Measurements from ENCODE around the gene GALNT2. TPM values are rescaled to one million over a fixed set of nuclear protein-coding genes. Genes with fewer than 3 reads are reported as not detected.

GALNT2 gene
- polyA plus RNA-seq, 2 of the 4 experiments (the other 2 are of a cell fraction): 66.9 to 114 TPM

DNA sequence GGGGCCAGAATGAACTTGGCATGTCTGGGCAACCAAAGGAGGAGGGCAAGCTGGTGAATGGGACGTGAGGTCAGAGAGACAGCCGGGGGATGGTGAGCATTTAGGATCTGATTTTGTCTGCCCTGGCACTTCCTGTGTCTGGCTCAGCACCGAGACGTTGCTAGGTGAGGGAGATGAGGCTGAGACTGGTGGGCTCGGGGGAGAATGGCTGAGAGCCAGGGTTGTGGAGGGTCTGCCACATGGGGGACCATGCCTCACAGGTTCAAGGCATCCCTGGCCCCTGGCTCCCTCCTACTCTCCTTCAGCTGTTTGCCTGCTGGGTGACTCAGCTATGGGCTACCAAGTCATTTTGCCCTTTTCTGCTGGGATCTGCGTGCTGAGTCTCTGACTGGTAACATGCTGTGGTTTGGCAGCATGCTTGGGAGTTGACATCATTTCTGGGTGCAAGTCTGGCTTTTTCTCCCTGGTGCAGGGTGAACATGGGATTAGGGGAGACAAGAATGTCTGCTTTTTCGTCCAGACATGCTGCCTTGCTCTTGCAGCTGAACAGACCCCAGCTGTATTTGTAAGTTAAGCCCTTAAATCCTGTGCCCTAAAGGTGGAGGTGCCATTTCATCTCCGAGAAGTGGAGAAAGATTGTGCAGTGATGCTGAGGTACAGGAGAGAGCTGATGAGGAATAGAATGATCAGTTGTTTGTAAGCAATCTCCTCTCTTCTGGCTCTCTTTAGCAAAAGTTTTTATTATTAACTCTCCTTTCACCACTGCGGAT, 17.6 kb downstream of the GALNT2 start:
- Histone ChIP-seq H3K4me2 (peak overlapping the region; percentile 79), H3K4me1 (peaks cover 65% of the 10 kb centered on the region), H3K4me3 (peak overlapping the region; percentile 14; the same call in 1 of the 3 replicates), H3K27ac (peak overlapping the region; percentile 86 to 94), H3K9me3 (0 out of 3 replicates have a peak, but pooled peaks cover 3% of the 10 kb centered on the region)
- FAIRE-seq: peak; percentile 76
- ATAC-seq: peak; percentile 95
- peak; percentile 90 to 97 for DNase-seq (ENCODE audit: low read depth in 1 of 2, low spot score in 1 of 2)
- WGBS (ENCODE audit: missing lambda C conversion rate): 4% methylated on average over 9 of the region's 9 CpGs
- ChIA-PET CTCF (interaction anchor here (0.5 to 3.5 kb wide), 7 partner anchors 9 to 307 kb away, joined by 3 to 13 read pairs (median 4); no protein-coding TSS in a partner anchor), POLR2A (interaction anchor here (0.9 to 4.9 kb wide), 5 partner anchors 13 to 101 kb away, joined by 3 to 35 read pairs (median 4); partner anchors contain the start of gene GALNT2)
- no peak for TF ChIP-seq ZNF302 (CRISPR knock-in tag; IDR thresholded peaks at IDR 0.05)
- TF ChIP-seq KDM5A (IDR thresholded peaks at IDR 0.05): no peak
- TF ChIP-seq CBX8 (IDR thresholded peaks at IDR 0.05): no peak
- TF ChIP-seq CHD4 (IDR thresholded peaks at IDR 0.05; ENCODE audit: borderline replicate concordance): no peak
- TF ChIP-seq, protein P1, sequence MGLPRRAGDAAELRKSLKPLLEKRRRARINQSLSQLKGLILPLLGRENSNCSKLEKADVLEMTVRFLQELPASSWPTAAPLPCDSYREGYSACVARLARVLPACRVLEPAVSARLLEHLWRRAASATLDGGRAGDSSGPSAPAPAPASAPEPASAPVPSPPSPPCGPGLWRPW (IDR thresholded peaks at IDR 0.05): no peak
- no peak for TF ChIP-seq HEYL (CRISPR knock-in tag; IDR thresholded peaks at IDR 0.05)
- no peak for TF ChIP-seq NFE2L2 (conservative IDR thresholded peaks at IDR 0.05; ENCODE audit: low read length)
- no peak for TF ChIP-seq KDM1A (IDR thresholded peaks at IDR 0.05; ENCODE audit: low read depth)
- TF ChIP-seq, protein P2, sequence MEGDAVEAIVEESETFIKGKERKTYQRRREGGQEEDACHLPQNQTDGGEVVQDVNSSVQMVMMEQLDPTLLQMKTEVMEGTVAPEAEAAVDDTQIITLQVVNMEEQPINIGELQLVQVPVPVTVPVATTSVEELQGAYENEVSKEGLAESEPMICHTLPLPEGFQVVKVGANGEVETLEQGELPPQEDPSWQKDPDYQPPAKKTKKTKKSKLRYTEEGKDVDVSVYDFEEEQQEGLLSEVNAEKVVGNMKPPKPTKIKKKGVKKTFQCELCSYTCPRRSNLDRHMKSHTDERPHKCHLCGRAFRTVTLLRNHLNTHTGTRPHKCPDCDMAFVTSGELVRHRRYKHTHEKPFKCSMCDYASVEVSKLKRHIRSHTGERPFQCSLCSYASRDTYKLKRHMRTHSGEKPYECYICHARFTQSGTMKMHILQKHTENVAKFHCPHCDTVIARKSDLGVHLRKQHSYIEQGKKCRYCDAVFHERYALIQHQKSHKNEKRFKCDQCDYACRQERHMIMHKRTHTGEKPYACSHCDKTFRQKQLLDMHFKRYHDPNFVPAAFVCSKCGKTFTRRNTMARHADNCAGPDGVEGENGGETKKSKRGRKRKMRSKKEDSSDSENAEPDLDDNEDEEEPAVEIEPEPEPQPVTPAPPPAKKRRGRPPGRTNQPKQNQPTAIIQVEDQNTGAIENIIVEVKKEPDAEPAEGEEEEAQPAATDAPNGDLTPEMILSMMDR (IDR thresholded peaks at IDR 0.05): no peak
- TF ChIP-seq, protein P3, sequence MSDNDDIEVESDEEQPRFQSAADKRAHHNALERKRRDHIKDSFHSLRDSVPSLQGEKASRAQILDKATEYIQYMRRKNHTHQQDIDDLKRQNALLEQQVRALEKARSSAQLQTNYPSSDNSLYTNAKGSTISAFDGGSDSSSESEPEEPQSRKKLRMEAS (IDR thresholded peaks at IDR 0.05): peak; percentile 92
- TF ChIP-seq CEBPB (IDR thresholded peaks at IDR 0.05): peak; percentile 20 to 63; a peak in 1 of 4 replicates
- no peak for TF ChIP-seq PHF8 (IDR thresholded peaks at IDR 0.05; ENCODE audit: borderline replicate concordance, low read depth)
- TF ChIP-seq, protein P4, sequence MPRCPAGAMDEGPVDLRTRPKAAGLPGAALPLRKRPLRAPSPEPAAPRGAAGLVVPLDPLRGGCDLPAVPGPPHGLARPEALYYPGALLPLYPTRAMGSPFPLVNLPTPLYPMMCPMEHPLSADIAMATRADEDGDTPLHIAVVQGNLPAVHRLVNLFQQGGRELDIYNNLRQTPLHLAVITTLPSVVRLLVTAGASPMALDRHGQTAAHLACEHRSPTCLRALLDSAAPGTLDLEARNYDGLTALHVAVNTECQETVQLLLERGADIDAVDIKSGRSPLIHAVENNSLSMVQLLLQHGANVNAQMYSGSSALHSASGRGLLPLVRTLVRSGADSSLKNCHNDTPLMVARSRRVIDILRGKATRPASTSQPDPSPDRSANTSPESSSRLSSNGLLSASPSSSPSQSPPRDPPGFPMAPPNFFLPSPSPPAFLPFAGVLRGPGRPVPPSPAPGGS (IDR thresholded peaks at IDR 0.05): 0 out of 3 replicates have a peak, but pooled peaks have one; percentile 60
- TF ChIP-seq RFX5 (IDR thresholded peaks at IDR 0.05): no peak
- TF ChIP-seq, protein P5, sequence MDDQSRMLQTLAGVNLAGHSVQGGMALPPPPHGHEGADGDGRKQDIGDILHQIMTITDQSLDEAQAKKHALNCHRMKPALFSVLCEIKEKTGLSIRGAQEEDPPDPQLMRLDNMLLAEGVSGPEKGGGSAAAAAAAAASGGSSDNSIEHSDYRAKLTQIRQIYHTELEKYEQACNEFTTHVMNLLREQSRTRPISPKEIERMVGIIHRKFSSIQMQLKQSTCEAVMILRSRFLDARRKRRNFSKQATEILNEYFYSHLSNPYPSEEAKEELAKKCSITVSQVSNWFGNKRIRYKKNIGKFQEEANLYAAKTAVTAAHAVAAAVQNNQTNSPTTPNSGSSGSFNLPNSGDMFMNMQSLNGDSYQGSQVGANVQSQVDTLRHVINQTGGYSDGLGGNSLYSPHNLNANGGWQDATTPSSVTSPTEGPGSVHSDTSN (IDR thresholded peaks at IDR 0.05): peak; percentile 88
- no peak for TF ChIP-seq HOXA7 (CRISPR knock-in tag; IDR thresholded peaks at IDR 0.05)
- no peak for TF ChIP-seq EHF (CRISPR knock-in tag; IDR thresholded peaks at IDR 0.05)
- TF ChIP-seq, protein P6, sequence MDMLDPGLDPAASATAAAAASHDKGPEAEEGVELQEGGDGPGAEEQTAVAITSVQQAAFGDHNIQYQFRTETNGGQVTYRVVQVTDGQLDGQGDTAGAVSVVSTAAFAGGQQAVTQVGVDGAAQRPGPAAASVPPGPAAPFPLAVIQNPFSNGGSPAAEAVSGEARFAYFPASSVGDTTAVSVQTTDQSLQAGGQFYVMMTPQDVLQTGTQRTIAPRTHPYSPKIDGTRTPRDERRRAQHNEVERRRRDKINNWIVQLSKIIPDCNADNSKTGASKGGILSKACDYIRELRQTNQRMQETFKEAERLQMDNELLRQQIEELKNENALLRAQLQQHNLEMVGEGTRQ (IDR thresholded peaks at IDR 0.05): no peak
- TF ChIP-seq TP53 (CRISPR knock-in tag; IDR thresholded peaks at IDR 0.05): no peak
- TF ChIP-seq BHLHE40 (IDR thresholded peaks at IDR 0.05; ENCODE audit: low read depth, low read length): no peak
- TF ChIP-seq, protein P7, sequence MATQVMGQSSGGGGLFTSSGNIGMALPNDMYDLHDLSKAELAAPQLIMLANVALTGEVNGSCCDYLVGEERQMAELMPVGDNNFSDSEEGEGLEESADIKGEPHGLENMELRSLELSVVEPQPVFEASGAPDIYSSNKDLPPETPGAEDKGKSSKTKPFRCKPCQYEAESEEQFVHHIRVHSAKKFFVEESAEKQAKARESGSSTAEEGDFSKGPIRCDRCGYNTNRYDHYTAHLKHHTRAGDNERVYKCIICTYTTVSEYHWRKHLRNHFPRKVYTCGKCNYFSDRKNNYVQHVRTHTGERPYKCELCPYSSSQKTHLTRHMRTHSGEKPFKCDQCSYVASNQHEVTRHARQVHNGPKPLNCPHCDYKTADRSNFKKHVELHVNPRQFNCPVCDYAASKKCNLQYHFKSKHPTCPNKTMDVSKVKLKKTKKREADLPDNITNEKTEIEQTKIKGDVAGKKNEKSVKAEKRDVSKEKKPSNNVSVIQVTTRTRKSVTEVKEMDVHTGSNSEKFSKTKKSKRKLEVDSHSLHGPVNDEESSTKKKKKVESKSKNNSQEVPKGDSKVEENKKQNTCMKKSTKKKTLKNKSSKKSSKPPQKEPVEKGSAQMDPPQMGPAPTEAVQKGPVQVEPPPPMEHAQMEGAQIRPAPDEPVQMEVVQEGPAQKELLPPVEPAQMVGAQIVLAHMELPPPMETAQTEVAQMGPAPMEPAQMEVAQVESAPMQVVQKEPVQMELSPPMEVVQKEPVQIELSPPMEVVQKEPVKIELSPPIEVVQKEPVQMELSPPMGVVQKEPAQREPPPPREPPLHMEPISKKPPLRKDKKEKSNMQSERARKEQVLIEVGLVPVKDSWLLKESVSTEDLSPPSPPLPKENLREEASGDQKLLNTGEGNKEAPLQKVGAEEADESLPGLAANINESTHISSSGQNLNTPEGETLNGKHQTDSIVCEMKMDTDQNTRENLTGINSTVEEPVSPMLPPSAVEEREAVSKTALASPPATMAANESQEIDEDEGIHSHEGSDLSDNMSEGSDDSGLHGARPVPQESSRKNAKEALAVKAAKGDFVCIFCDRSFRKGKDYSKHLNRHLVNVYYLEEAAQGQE (IDR thresholded peaks at IDR 0.05): no peak
- TF ChIP-seq RARB (CRISPR knock-in tag; IDR thresholded peaks at IDR 0.05): no peak
- TF ChIP-seq FOSL2 (IDR thresholded peaks at IDR 0.05): peak; percentile 87
- TF ChIP-seq FOSL2 (CRISPR knock-in tag; IDR thresholded peaks at IDR 0.05): peak; percentile 95
- TF ChIP-seq ZFP36 (IDR thresholded peaks at IDR 0.05; ENCODE audit: borderline replicate concordance, partially characterized antibody): no peak
- no peak for TF ChIP-seq POLR2A (IDR thresholded peaks at IDR 0.05; ENCODE audit: low read length)
- no peak for TF ChIP-seq RCOR1 (IDR thresholded peaks at IDR 0.05; ENCODE audit: low read depth, low read length)
- TF ChIP-seq CBX2 (IDR thresholded peaks at IDR 0.05; ENCODE audit: borderline replicate concordance, low read depth): no peak
- TF ChIP-seq CHD2 (IDR thresholded peaks at IDR 0.05; ENCODE audit: low read length, partially characterized antibody): no peak
- no peak for TF ChIP-seq ZC3H11A (IDR thresholded peaks at IDR 0.05)
- TF ChIP-seq GATA3 (IDR thresholded peaks at IDR 0.05; ENCODE audit: borderline replicate concordance): peak; percentile 95
- TF ChIP-seq MYC (IDR thresholded peaks at IDR 0.05; ENCODE audit: borderline replicate concordance, low read length): no peak

Data from A549 (cell line).